ENCODE measurements around the gene SPDYE6.

DNA sequence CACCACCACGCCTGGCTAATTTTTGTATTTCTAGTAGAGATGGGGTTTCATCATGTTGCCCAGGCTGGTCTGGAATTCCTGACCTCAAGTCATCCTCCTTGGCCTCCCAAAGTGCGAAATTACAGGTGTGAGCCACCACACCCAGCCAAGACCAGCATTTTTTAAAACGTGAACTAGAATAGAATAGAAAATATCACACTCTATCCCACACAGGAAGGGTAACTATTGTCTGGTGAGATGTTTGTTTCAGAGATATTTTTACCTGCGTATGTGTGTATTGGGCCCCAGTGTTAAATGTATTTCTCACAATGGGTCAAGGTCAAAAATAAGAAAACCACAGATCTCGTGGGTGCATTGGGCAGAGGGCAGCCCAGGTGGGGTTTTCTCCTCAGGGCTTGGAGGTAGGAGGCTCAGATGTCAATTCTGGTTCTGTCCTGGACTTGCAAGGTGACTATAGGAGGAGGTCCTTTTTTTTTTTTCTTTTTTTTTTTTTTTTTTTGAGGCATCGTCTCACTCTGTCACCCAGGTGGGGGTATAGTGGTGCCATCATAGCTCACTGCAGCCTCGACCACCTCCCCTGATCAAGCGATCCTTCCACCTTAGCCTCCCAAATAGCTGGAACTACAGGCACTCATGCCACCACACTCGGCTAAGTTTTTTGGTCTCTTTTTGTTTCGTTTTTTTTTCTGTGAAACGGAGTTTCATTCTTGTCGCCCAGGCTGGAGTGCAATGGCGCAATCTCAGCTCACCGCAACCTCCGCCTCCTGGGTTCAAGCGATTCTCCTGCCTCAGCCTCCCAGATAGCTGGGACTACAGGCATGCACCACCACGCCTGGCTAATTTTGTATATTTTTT is 50.6 kb downstream of the SPDYE6 start:
- TF ChIP-seq, protein P1, sequence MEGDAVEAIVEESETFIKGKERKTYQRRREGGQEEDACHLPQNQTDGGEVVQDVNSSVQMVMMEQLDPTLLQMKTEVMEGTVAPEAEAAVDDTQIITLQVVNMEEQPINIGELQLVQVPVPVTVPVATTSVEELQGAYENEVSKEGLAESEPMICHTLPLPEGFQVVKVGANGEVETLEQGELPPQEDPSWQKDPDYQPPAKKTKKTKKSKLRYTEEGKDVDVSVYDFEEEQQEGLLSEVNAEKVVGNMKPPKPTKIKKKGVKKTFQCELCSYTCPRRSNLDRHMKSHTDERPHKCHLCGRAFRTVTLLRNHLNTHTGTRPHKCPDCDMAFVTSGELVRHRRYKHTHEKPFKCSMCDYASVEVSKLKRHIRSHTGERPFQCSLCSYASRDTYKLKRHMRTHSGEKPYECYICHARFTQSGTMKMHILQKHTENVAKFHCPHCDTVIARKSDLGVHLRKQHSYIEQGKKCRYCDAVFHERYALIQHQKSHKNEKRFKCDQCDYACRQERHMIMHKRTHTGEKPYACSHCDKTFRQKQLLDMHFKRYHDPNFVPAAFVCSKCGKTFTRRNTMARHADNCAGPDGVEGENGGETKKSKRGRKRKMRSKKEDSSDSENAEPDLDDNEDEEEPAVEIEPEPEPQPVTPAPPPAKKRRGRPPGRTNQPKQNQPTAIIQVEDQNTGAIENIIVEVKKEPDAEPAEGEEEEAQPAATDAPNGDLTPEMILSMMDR (IDR thresholded peaks at IDR 0.05) = no peak
- no peak for TF ChIP-seq ZFX (IDR thresholded peaks at IDR 0.05; ENCODE audit: borderline replicate concordance)

Data from 22Rv1 (cell line).